Karpas-422 (cell line): ENCODE data around the gene ASB1. TPM values are rescaled to one million over a fixed set of nuclear protein-coding genes. Genes with fewer than 3 reads are reported as not detected.
A peak's percentile ranks its signal among the peaks of the same experiment; 100 is the strongest.

ENCODE experiments used
- DNase-seq: peaks from one replicate; pipeline ENCODE4 v3.0.0-alpha.2; 2015
- H2AFZ ChIP-seq: fragments of 200-600 bp; sonication (generic); 2 replicates; pipeline ENCODE4 v1.6.1; 2014; ENCODE audit warnings: antibody characterized with exemption, low read length, mixed read lengths
- H3K27ac ChIP-seq: fragments of 200-600 bp; sonication (generic); 2 replicates; pipeline ENCODE4 v1.5.1; 2014; ENCODE audit warnings: mild to moderate bottlenecking, low read length, moderate library complexity
- H3K27me3 ChIP-seq: fragments of 200-600 bp; sonication (generic); 2 replicates; pipeline ENCODE4 v1.6.1; 2014; ENCODE audit warnings: low read length, mixed read lengths
- H3K36me3 ChIP-seq: fragments of 200-600 bp; sonication (generic); 2 replicates; pipeline ENCODE4 v1.6.1; 2014; ENCODE audit warnings: low read length, mixed read lengths; ENCODE audit not compliant: insufficient read depth
- H3K4me1 ChIP-seq: fragments of 200-600 bp; sonication (generic); 2 replicates; pipeline ENCODE4 v1.6.1; 2014; ENCODE audit warnings: mild to moderate bottlenecking, low read length, mixed read lengths
- H3K4me2 ChIP-seq: fragments of 200-600 bp; sonication (generic); 2 replicates; pipeline ENCODE4 v1.6.1; 2014; ENCODE audit warnings: low read length, low read depth, mild to moderate bottlenecking; ENCODE audit not compliant: poor library complexity, severe bottlenecking
- H3K4me3 ChIP-seq: fragments of 200-600 bp; sonication (generic); 2 replicates; pipeline ENCODE4 v1.5.1; 2014; ENCODE audit warnings: mild to moderate bottlenecking, antibody characterized with exemption, low read length, mixed read lengths
- H3K79me2 ChIP-seq: fragments of 200-600 bp; sonication (generic); 2 replicates; pipeline ENCODE4 v1.6.1; 2014; ENCODE audit warnings: mild to moderate bottlenecking, low read length, mixed read lengths
- H3K9ac ChIP-seq: fragments of 200-600 bp; sonication (generic); 2 replicates; pipeline ENCODE4 v1.6.0; 2014; ENCODE audit warnings: low read length
- H3K9me2 ChIP-seq: fragments of 200-600 bp; sonication (generic), shearing (Covaris generic); replicated peaks from 2 replicates; pipeline ENCODE4 v1.6.0; 2014; ENCODE audit warnings: mild to moderate bottlenecking, low read length, moderate library complexity; ENCODE audit not compliant: insufficient read depth
- H3K9me3 ChIP-seq: fragments of 300-700, 200-600 bp; sonication (generic); 2 replicates; pipeline ENCODE4 v1.6.1; 2014; ENCODE audit warnings: low read length, mixed read lengths
- H4K20me1 ChIP-seq: fragments of 200-600 bp; sonication (generic); 2 replicates; pipeline ENCODE4 v1.6.1; 2014; ENCODE audit warnings: mild to moderate bottlenecking, antibody characterized with exemption, low read length, low read depth; ENCODE audit not compliant: insufficient read depth
- total RNA-seq: library from RNA; depleted of rRNA; stranded (reverse); fragments of >200 nt; shearing (Covaris generic); gene quantifications from 2 replicates; pipeline ENCODE4 v1.2.3, GENCODE V29; 2014; ENCODE audit warnings: low replicate concordance; rRNA removed

Gene ASB1
- total RNA-seq, result 25.1 and 37.0 TPM in 2 replicates

GRCh38 chr2:238426568-238427434 is at the start of gene ASB1:
ASB1 (plus strand) TSS chr2:238426927; CDS start chr2:238427071, 144 bp downstream.
- no peaks in the 10 kb centered on the region for H3K27me3 ChIP-seq
- no peaks in the 10 kb centered on the region for H4K20me1 ChIP-seq
- peaks cover 21% of the 10 kb centered on the region for H3K4me1 ChIP-seq
- peaks cover 58% of the 10 kb centered on the region for H3K79me2 ChIP-seq
- no peaks in the 10 kb centered on the region for H3K9me2 ChIP-seq
- H3K4me2 ChIP-seq, result peak within 1 kb of the TSS; percentile 94
- H3K4me3 ChIP-seq, result peak within 1 kb of the TSS; percentile 97
- H2AFZ ChIP-seq, result peak within 1 kb of the TSS; percentile 54; the same call in 1 of the 2 replicates
- H3K9me3 ChIP-seq, result no peaks in the 10 kb centered on the region
- peak within 1 kb of the TSS; percentile 66 for H3K27ac ChIP-seq
- H3K36me3 ChIP-seq, result peaks cover 5% of the 10 kb centered on the region; the same call in 1 of the 2 replicates
- peak within 1 kb of the TSS; percentile 99 for H3K9ac ChIP-seq
- DNase-seq, result peak; percentile 94

- no peak for DNase-seq
- Histone ChIP-seq H3K79me2 (peaks cover 3% of the 10 kb centered on the region; the same call in 1 of the 2 replicates), H3K4me2 (no peak overlapping the region)
These were observed 48.3 kb upstream of the ASB1 start for GRCh38 chr2:238378230-238379095.

GRCh38 chr2:238379096-238379810 is 47.5 kb upstream of the ASB1 start:
- Histone ChIP-seq H3K9me2 (no peaks in the 10 kb centered on the region), H3K9ac (no peak overlapping the region), H3K4me3 (no peak overlapping the region), H4K20me1 (no peaks in the 10 kb centered on the region), H3K27me3 (no peaks in the 10 kb centered on the region), H3K36me3 (no peaks in the 10 kb centered on the region), H3K79me2 (peaks cover 3% of the 10 kb centered on the region; the same call in 1 of the 2 replicates), H3K4me1 (no peaks in the 10 kb centered on the region), H3K4me2 (no peak overlapping the region), H3K27ac (no peak overlapping the region), H3K9me3 (no peaks in the 10 kb centered on the region), H2AFZ (no peak overlapping the region)
- DNase-seq, result no peak

More at GRCh38 chr2:238378230-238379095, 48.3 kb upstream of the ASB1 start:
- no peaks in the 10 kb centered on the region for H3K36me3 ChIP-seq
- H3K4me1 ChIP-seq, result no peaks in the 10 kb centered on the region
- no peak overlapping the region for H3K27ac ChIP-seq
- H2AFZ ChIP-seq, result no peak overlapping the region
- no peaks in the 10 kb centered on the region for H3K9me3 ChIP-seq
- no peak overlapping the region for H3K9ac ChIP-seq
- no peaks in the 10 kb centered on the region for H3K9me2 ChIP-seq
- no peaks in the 10 kb centered on the region for H3K27me3 ChIP-seq
- H4K20me1 ChIP-seq, result no peaks in the 10 kb centered on the region
- no peak overlapping the region for H3K4me3 ChIP-seq

- Histone ChIP-seq H3K79me2 (peaks cover 3% of the 10 kb centered on the region; the same call in 1 of the 2 replicates), H3K9me2 (no peaks in the 10 kb centered on the region), H3K4me2 (no peak overlapping the region), H3K4me3 (no peak overlapping the region), H3K27me3 (no peaks in the 10 kb centered on the region), H3K36me3 (no peaks in the 10 kb centered on the region), H3K27ac (no peak overlapping the region), H3K4me1 (no peaks in the 10 kb centered on the region), H3K9ac (no peak overlapping the region), H2AFZ (no peak overlapping the region), H3K9me3 (no peaks in the 10 kb centered on the region), H4K20me1 (no peaks in the 10 kb centered on the region)
- no peak for DNase-seq
These were observed 46.4 kb upstream of the ASB1 start for GRCh38 chr2:238380336-238380735.

- Histone ChIP-seq H2AFZ (no peak overlapping the region), H4K20me1 (no peaks in the 10 kb centered on the region), H3K27ac (no peak overlapping the region), H3K9ac (no peak overlapping the region), H3K79me2 (peaks cover 3% of the 10 kb centered on the region; the same call in 1 of the 2 replicates), H3K27me3 (no peaks in the 10 kb centered on the region), H3K4me1 (no peaks in the 10 kb centered on the region), H3K4me3 (no peak overlapping the region), H3K9me3 (no peaks in the 10 kb centered on the region), H3K36me3 (no peaks in the 10 kb centered on the region), H3K4me2 (no peak overlapping the region), H3K9me2 (no peaks in the 10 kb centered on the region)
- DNase-seq, result no peak
These were observed 45.9 kb upstream of the ASB1 start for GRCh38 chr2:238380785-238381184.

GRCh38 chr2:238381341-238382115 is 45.2 kb upstream of the ASB1 start:
- H3K9me3 ChIP-seq, result no peaks in the 10 kb centered on the region
- DNase-seq, result no peak
- no peaks in the 10 kb centered on the region for H3K27me3 ChIP-seq
- H3K36me3 ChIP-seq, result no peaks in the 10 kb centered on the region
- peaks cover 3% of the 10 kb centered on the region; the same call in 1 of the 2 replicates for H3K79me2 ChIP-seq
- no peaks in the 10 kb centered on the region for H4K20me1 ChIP-seq
- H3K4me2 ChIP-seq, result no peak overlapping the region
- no peak overlapping the region for H2AFZ ChIP-seq
- H3K27ac ChIP-seq, result no peak overlapping the region
- no peaks in the 10 kb centered on the region for H3K4me1 ChIP-seq
- no peaks in the 10 kb centered on the region for H3K9me2 ChIP-seq
- H3K4me3 ChIP-seq, result no peak overlapping the region
- no peak overlapping the region for H3K9ac ChIP-seq

- no peaks in the 10 kb centered on the region for H3K9me3 ChIP-seq
- H3K79me2 ChIP-seq, result no peaks in the 10 kb centered on the region
- no peak overlapping the region for H2AFZ ChIP-seq
- no peaks in the 10 kb centered on the region for H4K20me1 ChIP-seq
- DNase-seq, result no peak
- H3K27ac ChIP-seq, result no peak overlapping the region
- H3K4me3 ChIP-seq, result no peak overlapping the region
- H3K4me1 ChIP-seq, result no peaks in the 10 kb centered on the region
- no peaks in the 10 kb centered on the region for H3K36me3 ChIP-seq
- no peaks in the 10 kb centered on the region for H3K9me2 ChIP-seq
- no peaks in the 10 kb centered on the region for H3K27me3 ChIP-seq
- no peak overlapping the region for H3K4me2 ChIP-seq
- no peak overlapping the region for H3K9ac ChIP-seq
These were observed 44.3 kb upstream of the ASB1 start for GRCh38 chr2:238382381-238382781.
